Osteocyte (in vitro differentiated cells): ENCODE data around the gene FBXL13. TPM values are rescaled to one million over a fixed set of nuclear protein-coding genes. Genes with fewer than 3 reads are reported as not detected.

Experiments used
- DNase-seq: peaks from one replicate; pipeline ENCODE4 v3.0.0; 2021; ENCODE audit warnings: mixed read lengths; ENCODE audit not compliant: unreplicated experiment; ENCODE audit errors: extremely low spot score
- H3K27ac Mint-ChIP-seq: one replicate; pipeline ENCODE4 v1.8.0; 2021; ENCODE audit warnings: mild to moderate bottlenecking, mixed read lengths; ENCODE audit not compliant: unreplicated experiment
- H3K27me3 Mint-ChIP-seq: one replicate; pipeline ENCODE4 v1.8.0; 2021; ENCODE audit warnings: mixed read lengths; ENCODE audit not compliant: unreplicated experiment
- H3K36me3 Mint-ChIP-seq: one replicate; pipeline ENCODE4 v1.8.0; 2021; ENCODE audit warnings: mixed read lengths; ENCODE audit not compliant: unreplicated experiment
- H3K4me1 Mint-ChIP-seq: one replicate; pipeline ENCODE4 v1.8.0; 2021; ENCODE audit warnings: mixed read lengths; ENCODE audit not compliant: unreplicated experiment
- H3K4me3 Mint-ChIP-seq: one replicate; pipeline ENCODE4 v1.8.0; 2021; ENCODE audit warnings: mild to moderate bottlenecking, moderate library complexity, mixed read lengths; ENCODE audit not compliant: unreplicated experiment
- H3K9me3 Mint-ChIP-seq: one replicate; pipeline ENCODE4 v1.8.0; 2021; ENCODE audit warnings: mixed read lengths; ENCODE audit not compliant: unreplicated experiment
- CTCF ChIP-seq: fragments of 200-600 bp; sonication (generic); IDR thresholded peaks from 2 replicates; pipeline ENCODE4 v1.5.0; 2021; ENCODE audit warnings: antibody characterized with exemption, mild to moderate bottlenecking, moderate library complexity
- total RNA-seq: library from RNA; stranded (reverse); gene quantifications from 2 replicates; pipeline ENCODE4 v1.2.1, GENCODE V29; 2021

FBXL13 gene
- total RNA-seq, 1 donor from 2014 or later = 0.83 TPM

GRCh38 chr7:103075337-103075918 is 832 bp upstream of the FBXL13 start:
- Mint-ChIP-seq H3K27me3 (no peaks in the 10 kb centered on the region), H3K4me3 (peak overlapping the region; percentile 94), H3K36me3 (peaks cover 4% of the 10 kb centered on the region), H3K4me1 (peaks cover 21% of the 10 kb centered on the region), H3K9me3 (no peaks in the 10 kb centered on the region), H3K27ac (peak overlapping the region; percentile 92)
- TF ChIP-seq CTCF = no peak
- DNase-seq = no peak

- no peaks in the 10 kb centered on the region for H3K9me3 Mint-ChIP-seq
- DNase-seq = no peak
- H3K27ac Mint-ChIP-seq = peak overlapping the region; percentile 86
- peaks cover 21% of the 10 kb centered on the region for H3K4me1 Mint-ChIP-seq
- peak overlapping the region; percentile 91 for H3K4me3 Mint-ChIP-seq
- peaks cover 4% of the 10 kb centered on the region for H3K36me3 Mint-ChIP-seq
- no peak for TF ChIP-seq CTCF
- H3K27me3 Mint-ChIP-seq = no peaks in the 10 kb centered on the region
Measured at GRCh38 chr7:103073989-103074518, 542 bp downstream of the FBXL13 start.

GRCh38 chr7:103071000-103071399 is 3.6 kb downstream of the FBXL13 start:
- Mint-ChIP-seq H3K4me3 (no peak overlapping the region), H3K27ac (no peak overlapping the region), H3K4me1 (peaks cover 15% of the 10 kb centered on the region), H3K27me3 (no peaks in the 10 kb centered on the region), H3K9me3 (no peaks in the 10 kb centered on the region), H3K36me3 (no peaks in the 10 kb centered on the region)
- TF ChIP-seq CTCF = no peak
- no peak for DNase-seq

- no peak for DNase-seq
- peaks cover under 1% of the 10 kb centered on the region for H3K4me1 Mint-ChIP-seq
- no peaks in the 10 kb centered on the region for H3K27me3 Mint-ChIP-seq
Measured at GRCh38 chr7:103068414-103069403, 5.9 kb downstream of the FBXL13 start.

More at GRCh38 chr7:103068414-103069403, 5.9 kb downstream of the FBXL13 start:
- no peak for TF ChIP-seq CTCF
- Mint-ChIP-seq H3K27ac (no peak overlapping the region), H3K4me3 (no peak overlapping the region), H3K9me3 (no peaks in the 10 kb centered on the region), H3K36me3 (no peaks in the 10 kb centered on the region)
